Urothelium cell line (cell line): ENCODE data around the gene ANXA11.
"Not testable (repeated sequence)": the region's sequence is repeated elsewhere in the genome, so short reads cannot be mapped to it uniquely, and the experiment has no call there.

ENCODE experiments used
- DNase-seq: peaks from one replicate; pipeline ENCODE4 v3.0.0; 2011; ENCODE audit warnings: low spot score, mixed read lengths
- FAIRE-seq: peaks from 2 replicates; lab custom pipeline; 2011; peaks lifted over from hg19 to GRCh38; lab: Jason Lieb, UNC

Gene ANXA11

GRCh38 chr10:80149123-80149522 is 56.2 kb downstream of the ANXA11 start:
- FAIRE-seq: no peak
- no peak for DNase-seq

- DNase-seq (no peak), FAIRE-seq (no peak)
Measured at GRCh38 chr10:80148166-80148805, 57.1 kb downstream of the ANXA11 start.

- no peak for DNase-seq
- no peak for FAIRE-seq
Measured at GRCh38 chr10:80146918-80147317, 58.4 kb downstream of the ANXA11 start.

- DNase-seq, FAIRE-seq: not testable (repeated sequence)
Measured at GRCh38 chr10:80145406-80146308, 59.7 kb downstream of the ANXA11 start.

- no peak for DNase-seq
- FAIRE-seq: no peak
Measured at GRCh38 chr10:80144696-80145131, 60.6 kb downstream of the ANXA11 start.

GRCh38 chr10:80144067-80144695 is 61.2 kb downstream of the ANXA11 start:
- DNase-seq: no peak
- no peak for FAIRE-seq

GRCh38 chr10:80141696-80142460 is 63.5 kb downstream of the ANXA11 start:
- no peak for DNase-seq
- peak; percentile 35 for FAIRE-seq

- FAIRE-seq: no peak
- DNase-seq: no peak
Measured at GRCh38 chr10:80140251-80140650, 65.1 kb downstream of the ANXA11 start.

GRCh38 chr10:80139265-80139664 is 66.1 kb downstream of the ANXA11 start:
- no peak for DNase-seq
- peak; percentile 77 for FAIRE-seq

- DNase-seq (no peak), FAIRE-seq (no peak)
Measured at GRCh38 chr10:80137920-80138319, 67.4 kb downstream of the ANXA11 start.

- no peak for DNase-seq
- FAIRE-seq: no peak
Measured at GRCh38 chr10:80137031-80137862, 68.1 kb downstream of the ANXA11 start.

GRCh38 chr10:80136134-80136571 is 69.2 kb downstream of the ANXA11 start:
- DNase-seq (no peak), FAIRE-seq (no peak)

GRCh38 chr10:80133687-80134086 is 71.7 kb downstream of the ANXA11 start:
- DNase-seq, FAIRE-seq: not testable (repeated sequence)

- FAIRE-seq: no peak
- DNase-seq: no peak
Measured at GRCh38 chr10:80133206-80133605, 72.1 kb downstream of the ANXA11 start.

GRCh38 chr10:80132299-80133139 is 72.8 kb downstream of the ANXA11 start, which contains the start of gene PLAC9:
Gene PLAC9 (plus strand): TSS chr10:80132730. CDS start chr10:80132763, 33 bp downstream.
- peak; percentile 43 for DNase-seq

GRCh38 chr10:80131499-80131901 is 73.8 kb downstream of the ANXA11 start:
- no peak for DNase-seq
- FAIRE-seq: no peak

More at GRCh38 chr10:80132299-80133139, 72.8 kb downstream of the ANXA11 start, which contains the start of gene PLAC9:
- FAIRE-seq: no peak

GRCh38 chr10:80126876-80127275 is 78.5 kb downstream of the ANXA11 start:
- DNase-seq: no peak
- FAIRE-seq: no peak

GRCh38 chr10:80122746-80123145 is 82.6 kb downstream of the ANXA11 start:
- FAIRE-seq (no peak), DNase-seq (no peak)
